Measurements from ENCODE around the gene RUSC1.

GRCh38 chr1:155279268-155279667 lies 41.4 kb upstream of the RUSC1 start:
- TF ChIP-seq, protein P1, sequence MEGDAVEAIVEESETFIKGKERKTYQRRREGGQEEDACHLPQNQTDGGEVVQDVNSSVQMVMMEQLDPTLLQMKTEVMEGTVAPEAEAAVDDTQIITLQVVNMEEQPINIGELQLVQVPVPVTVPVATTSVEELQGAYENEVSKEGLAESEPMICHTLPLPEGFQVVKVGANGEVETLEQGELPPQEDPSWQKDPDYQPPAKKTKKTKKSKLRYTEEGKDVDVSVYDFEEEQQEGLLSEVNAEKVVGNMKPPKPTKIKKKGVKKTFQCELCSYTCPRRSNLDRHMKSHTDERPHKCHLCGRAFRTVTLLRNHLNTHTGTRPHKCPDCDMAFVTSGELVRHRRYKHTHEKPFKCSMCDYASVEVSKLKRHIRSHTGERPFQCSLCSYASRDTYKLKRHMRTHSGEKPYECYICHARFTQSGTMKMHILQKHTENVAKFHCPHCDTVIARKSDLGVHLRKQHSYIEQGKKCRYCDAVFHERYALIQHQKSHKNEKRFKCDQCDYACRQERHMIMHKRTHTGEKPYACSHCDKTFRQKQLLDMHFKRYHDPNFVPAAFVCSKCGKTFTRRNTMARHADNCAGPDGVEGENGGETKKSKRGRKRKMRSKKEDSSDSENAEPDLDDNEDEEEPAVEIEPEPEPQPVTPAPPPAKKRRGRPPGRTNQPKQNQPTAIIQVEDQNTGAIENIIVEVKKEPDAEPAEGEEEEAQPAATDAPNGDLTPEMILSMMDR (IDR thresholded peaks at IDR 0.05), result no peak
- TF ChIP-seq POLR2A (IDR thresholded peaks at IDR 0.05), result no peak

All from heart left ventricle (tissue), 13 donors.